OCI-LY7 (cell line): ENCODE data around the gene RBL2.

Experiments used
- CTCF ChIP-seq: fragments of 200-600 bp; sonication (generic); conservative IDR thresholded peaks from 2 replicates; pipeline ENCODE4 v1.5.1; 2014; ENCODE audit warnings: mild to moderate bottlenecking, antibody characterized with exemption, low read length, moderate library complexity, mixed read lengths
- EZH2phosphoT487 ChIP-seq: fragments of 200-600 bp; sonication (generic); IDR thresholded peaks from 2 replicates; pipeline ENCODE4 v1.6.1; 2018; ENCODE audit warnings: low read depth, borderline replicate concordance, mild to moderate bottlenecking, mixed run types, antibody characterized with exemption, low read length, moderate library complexity, mixed read lengths

DNA sequence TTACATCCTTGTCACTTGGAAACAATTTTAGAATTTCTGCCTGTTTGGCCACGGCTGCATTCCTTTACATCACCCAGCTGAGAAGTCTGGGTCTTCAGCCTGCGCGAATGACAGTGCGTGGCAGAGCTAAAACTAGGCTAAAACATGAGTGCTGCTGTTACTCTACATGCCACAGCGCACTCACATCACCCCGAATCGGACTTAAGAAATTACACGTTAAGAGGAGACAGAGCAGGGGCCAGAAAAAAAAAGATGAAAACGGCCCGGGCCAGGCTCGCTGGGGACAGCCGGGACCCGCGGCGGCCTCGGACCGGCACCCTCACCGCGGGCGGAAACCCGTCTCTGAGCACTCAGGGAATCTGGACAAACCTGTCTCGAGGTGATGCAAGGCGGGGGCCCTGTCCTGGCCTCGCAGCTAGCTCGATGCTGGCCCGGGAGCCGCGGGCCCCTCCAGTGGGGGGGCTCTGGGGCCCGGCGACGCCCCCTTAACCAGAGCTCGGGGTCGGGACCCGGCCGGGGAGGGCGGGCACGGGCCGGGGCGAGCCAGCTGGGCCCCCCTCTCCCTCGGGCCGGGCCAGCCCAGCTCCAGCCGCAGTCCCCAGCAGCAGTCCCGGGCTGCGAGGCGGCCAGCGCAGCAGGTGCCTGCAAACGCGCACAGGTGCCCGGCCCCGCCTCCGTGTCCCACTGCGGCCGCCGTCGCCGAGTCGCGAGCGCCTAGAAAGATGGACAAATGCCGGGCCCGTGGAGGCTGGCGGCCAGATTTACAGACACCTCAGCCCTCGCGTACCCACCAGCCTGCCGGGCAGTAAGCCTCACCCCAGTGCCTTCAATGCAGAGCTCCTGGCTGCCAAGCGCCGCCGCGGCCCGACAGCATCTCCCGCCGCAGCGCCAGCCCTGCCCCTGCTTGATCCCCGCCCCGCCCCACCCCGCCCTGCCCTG, 68.3 kb downstream of the RBL2 start, which contains the start of gene AKTIP:
- TF ChIP-seq CTCF (no peak), EZH2phosphoT487 (no peak)
